Erythroblast (primary cell): ENCODE measurements around the gene VSIG4.

ENCODE experiments used
- GATA1 ChIP-seq: IDR thresholded peaks from 2 replicates; pipeline ENCODE4 v1.6.1; 2011; ENCODE audit warnings: low read depth, mild to moderate bottlenecking, control low read depth, low read length, moderate library complexity
- POLR2A ChIP-seq: IDR thresholded peaks from 2 replicates; pipeline ENCODE4 v1.6.1; 2011; ENCODE audit warnings: mild to moderate bottlenecking, low read length

DNA sequence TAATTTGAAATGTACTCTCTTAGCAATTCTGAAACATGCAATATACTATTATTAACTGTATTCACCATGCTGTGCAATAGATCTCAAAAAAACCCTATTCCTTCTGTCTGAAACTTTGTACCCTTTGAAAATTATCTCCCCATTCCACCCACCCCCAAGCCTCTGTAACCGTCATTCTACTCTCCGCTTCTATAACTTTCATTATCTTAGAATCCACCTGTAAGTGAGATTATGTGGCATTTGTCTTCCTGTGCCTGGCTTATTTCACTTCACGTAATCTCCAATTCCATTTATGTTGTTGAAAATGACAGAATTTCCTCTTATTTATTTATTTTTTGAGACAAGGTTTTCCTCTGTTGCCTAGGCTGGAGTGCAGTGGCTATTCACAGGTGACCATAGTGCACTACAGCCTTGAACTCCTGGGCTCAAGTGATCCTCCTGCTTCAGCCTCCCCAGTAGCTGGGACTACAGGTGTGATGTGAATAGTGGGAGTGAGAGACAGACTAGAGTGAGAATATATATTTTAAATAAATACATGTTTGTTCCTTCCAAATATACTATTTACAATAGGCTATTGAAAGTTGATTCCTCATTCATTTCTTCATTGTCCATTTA, 30.5 kb downstream of the VSIG4 start:
- no peak for TF ChIP-seq POLR2A
- no peak for TF ChIP-seq GATA1
